Suprapubic skin (tissue), 3 donors: ENCODE measurements around the gene FCAMR.

Experiments used
- POLR2A ChIP-seq, 2 donors: fragments of 450-650 bp; IDR thresholded peaks; one replicate each; pipeline ENCODE4 v1.6.1; 2017; ENCODE audit warnings: antibody characterized with exemption in 2 of 2, mild to moderate bottlenecking in 2 of 2, moderate library complexity in 2 of 2
- TF ChIP-seq, protein P1 (sequence below), 2 donors: fragments of 200-600 bp in 1 of 2; fragments of 450-650 bp in 1 of 2; sonication (generic) in 1 of 2; IDR thresholded peaks; one replicate each; pipeline ENCODE4 v1.5.1; 2016 to 2019; ENCODE audit warnings: antibody characterized with exemption in 2 of 2, mild to moderate bottlenecking in 1 of 2, moderate library complexity in 1 of 2

DNA sequence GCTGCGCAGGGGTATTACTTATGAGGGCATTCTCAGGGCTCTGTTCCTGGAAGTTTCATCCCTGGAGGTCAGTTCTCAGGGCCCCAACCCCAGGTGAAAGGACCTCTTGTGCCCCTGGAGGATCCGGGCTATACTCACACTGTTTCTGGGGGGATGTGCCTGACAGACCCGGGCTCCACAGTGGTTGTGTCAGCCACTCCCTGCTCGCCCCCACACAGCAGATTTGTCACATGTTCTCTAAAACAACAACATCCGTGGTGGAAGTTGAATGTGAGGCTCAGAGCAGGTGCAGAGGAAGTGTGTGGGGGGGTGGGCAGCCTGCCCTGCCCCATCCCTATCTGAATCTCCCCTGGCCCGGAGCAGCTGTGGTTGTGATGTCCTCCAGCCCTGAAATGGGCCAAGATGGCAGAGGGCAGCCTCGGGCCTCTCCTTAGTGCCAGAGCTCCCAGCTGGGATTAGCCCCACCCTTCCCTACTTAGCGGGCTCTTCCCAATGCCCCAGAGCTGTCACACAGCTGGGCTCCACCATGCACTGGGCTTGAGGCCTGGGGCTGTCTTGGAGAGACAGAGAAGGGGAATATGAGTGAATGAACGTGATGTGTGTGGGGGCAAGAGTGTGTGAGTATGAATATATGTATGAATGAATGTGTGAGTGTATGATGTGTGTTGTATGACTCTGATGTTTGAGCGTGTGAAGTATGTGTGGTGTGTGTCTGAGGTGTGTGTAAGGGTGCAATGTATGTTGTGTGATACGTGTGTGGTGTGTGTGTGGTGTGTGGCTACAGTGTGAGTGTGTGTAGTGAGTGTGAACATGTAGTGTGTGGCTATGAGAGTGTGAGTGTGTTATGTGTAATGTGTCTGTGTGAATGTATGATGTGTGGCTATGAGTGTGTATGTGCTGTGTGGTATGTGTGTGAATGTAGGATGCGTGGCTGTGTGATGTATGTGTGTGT lies 47.0 kb downstream of the FCAMR start:
- TF ChIP-seq, protein P1, sequence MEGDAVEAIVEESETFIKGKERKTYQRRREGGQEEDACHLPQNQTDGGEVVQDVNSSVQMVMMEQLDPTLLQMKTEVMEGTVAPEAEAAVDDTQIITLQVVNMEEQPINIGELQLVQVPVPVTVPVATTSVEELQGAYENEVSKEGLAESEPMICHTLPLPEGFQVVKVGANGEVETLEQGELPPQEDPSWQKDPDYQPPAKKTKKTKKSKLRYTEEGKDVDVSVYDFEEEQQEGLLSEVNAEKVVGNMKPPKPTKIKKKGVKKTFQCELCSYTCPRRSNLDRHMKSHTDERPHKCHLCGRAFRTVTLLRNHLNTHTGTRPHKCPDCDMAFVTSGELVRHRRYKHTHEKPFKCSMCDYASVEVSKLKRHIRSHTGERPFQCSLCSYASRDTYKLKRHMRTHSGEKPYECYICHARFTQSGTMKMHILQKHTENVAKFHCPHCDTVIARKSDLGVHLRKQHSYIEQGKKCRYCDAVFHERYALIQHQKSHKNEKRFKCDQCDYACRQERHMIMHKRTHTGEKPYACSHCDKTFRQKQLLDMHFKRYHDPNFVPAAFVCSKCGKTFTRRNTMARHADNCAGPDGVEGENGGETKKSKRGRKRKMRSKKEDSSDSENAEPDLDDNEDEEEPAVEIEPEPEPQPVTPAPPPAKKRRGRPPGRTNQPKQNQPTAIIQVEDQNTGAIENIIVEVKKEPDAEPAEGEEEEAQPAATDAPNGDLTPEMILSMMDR (IDR thresholded peaks at IDR 0.05), result no peak
- TF ChIP-seq POLR2A (IDR thresholded peaks at IDR 0.05), result no peak
